NCI-H2107 treated with DMSO at 0.1 percent for 48 hours (cell line): ENCODE data around the gene CCL8.
A peak's percentile ranks its signal among the peaks of the same experiment; 100 is the strongest.

Source experiments
- DNase-seq: peaks from one replicate; lab custom pipeline; 2025; ENCODE audit not compliant: unreplicated experiment; lab: John Stamatoyannopoulos, UW

Gene CCL8

GRCh38 chr17:34319039-34319483 is at the start of gene CCL8:
CCL8 (plus strand) TSS chr17:34319435; CDS start chr17:34319502, 67 bp downstream.
- DNase-seq: no peak

- DNase-seq: no peak
These were observed 49.3 kb upstream of the CCL8 start, which contains the start of gene CCL7 for GRCh38 chr17:34269969-34270368. CCL7 (plus strand) TSS chr17:34270221; CDS start chr17:34270291, 70 bp downstream.

- DNase-seq: peak; percentile 19
These were observed 43.4 kb upstream of the CCL8 start for GRCh38 chr17:34275881-34276280.

DNA sequence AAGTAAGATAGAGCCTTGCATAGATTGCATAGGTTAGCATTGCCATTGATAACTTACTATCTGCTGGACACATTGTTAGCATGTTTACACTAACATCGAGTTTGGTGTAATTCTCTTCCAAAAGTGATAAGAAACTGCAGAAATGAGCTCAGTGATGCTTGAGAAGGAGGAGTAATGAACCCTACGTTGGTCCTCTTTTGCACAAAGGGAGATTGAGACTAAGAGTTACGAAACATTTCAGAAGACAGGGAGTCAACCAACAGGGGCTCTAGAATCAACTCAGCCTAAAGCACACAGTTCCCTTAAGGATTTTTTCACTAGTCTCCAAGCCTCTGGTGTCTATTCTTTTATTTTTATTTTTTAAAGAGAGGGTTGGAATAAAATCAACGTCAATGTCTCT is 42.4 kb upstream of the CCL8 start:
- no peak for DNase-seq

- DNase-seq: no peak
These were observed 35.7 kb upstream of the CCL8 start for GRCh38 chr17:34283571-34283970.

DNA sequence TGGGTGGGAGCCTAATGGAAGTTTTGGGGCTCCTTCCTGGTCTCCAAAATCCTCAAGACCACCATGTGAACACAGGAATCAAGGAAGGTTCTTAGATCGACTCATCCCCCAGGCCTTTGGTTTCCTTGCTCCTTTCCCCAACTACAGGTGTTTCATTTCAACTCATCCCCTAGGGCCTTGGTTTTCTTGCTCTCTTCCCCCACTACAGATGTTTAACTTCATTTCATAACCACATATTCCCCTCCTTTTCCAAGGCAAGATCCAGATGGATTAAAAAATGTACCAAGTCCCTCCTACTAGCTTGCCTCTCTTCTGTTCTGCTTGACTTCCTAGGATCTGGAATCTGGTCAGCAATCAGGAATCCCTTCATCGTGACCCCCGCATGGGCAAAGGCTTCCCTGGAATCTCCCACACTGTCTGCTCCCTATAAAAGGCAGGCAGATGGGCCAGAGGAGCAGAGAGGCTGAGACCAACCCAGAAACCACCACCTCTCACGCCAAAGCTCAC is 33.9 kb upstream of the CCL8 start, which contains the start of gene CCL11:
Gene CCL11 (plus strand): TSS at position 457 of the 507 bp plus-strand sequence. CDS start 67 bp downstream, outside the sequence.
- no peak for DNase-seq

GRCh38 chr17:34287875-34288274 is 31.4 kb upstream of the CCL8 start:
- no peak for DNase-seq

DNA sequence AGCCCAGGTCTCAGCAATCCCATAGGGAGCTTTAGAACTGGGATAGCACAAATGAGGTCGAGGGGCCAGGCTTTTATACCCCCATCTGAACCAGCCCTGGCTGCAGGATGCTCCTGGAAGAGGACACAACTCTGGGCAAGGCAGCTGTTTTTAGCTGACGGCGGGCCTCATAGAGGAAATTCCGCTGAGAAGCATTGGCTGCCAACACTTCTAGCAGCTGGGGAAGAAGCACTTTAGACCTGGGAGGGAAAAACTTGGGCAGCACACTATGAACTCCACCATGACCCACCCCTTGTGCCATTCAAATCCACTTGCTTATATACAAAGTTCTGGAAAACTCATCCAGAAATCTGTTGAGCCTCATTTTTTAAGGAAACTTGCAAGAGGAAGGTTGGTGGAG is 28.6 kb upstream of the CCL8 start:
- no peak for DNase-seq

- no peak for DNase-seq
These were observed 27.4 kb upstream of the CCL8 start for GRCh38 chr17:34291721-34292348.

- DNase-seq: no peak
These were observed 20.2 kb upstream of the CCL8 start for GRCh38 chr17:34299027-34299426.

- no peak for DNase-seq
These were observed 19.2 kb upstream of the CCL8 start for GRCh38 chr17:34299956-34300577.

DNA sequence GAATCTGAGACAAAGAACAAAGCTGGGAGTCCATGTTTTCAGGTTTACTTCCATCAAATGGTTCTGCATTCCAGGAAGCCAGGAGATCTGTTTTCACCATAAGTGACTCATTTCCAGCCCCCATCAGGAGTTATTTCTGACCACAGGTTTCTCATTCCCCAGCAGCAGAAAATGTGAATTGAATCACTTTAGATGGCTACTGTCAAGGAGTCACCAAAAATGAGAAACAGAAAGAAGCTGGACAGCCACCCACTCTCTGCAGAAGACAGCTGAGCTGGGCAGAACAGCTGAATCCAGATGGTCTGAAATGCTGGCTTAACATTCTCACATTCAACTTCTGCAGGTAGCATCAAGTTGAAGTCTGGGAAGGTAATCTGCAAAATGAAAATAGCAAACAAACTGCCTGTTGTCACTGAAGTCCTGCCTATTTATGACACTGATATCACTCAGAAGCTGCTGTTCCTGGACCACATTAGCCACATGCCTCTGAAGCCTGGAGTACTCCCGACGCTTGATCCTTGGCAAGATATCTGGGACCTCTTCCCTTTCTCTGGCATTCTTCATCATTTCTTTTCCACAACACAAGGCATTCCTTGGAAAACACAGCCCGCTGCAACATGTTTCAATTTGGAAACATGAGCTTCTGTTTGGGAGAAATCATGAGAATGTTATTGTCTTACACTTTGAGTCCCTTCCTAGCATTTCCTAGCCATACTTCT is 18.4 kb upstream of the CCL8 start:
- DNase-seq: no peak

GRCh38 chr17:34301986-34302385 is 17.2 kb upstream of the CCL8 start:
- no peak for DNase-seq

DNA sequence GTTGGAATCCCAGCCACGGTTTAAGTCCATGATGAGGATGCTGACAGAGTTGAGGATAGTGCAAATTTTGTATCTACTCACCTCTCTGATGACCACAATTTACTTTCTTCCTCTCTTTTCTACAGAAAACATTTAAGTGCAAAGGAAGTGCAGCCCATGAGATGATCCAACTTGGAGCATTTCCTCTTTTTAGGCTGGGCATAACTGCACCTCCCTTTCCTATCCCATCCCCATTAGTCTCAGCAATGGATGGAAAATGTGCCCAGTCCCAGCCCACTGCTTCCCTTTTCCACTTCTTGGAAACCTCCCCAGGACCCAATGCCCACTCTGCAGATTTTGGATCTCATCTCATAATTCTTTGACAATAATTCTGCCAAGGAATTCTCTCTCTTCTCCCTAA is 16.6 kb upstream of the CCL8 start:
- no peak for DNase-seq

GRCh38 chr17:34303606-34304005 is 15.6 kb upstream of the CCL8 start:
- no peak for DNase-seq

- DNase-seq: no peak
These were observed 14.2 kb upstream of the CCL8 start for GRCh38 chr17:34305061-34305460.

DNA sequence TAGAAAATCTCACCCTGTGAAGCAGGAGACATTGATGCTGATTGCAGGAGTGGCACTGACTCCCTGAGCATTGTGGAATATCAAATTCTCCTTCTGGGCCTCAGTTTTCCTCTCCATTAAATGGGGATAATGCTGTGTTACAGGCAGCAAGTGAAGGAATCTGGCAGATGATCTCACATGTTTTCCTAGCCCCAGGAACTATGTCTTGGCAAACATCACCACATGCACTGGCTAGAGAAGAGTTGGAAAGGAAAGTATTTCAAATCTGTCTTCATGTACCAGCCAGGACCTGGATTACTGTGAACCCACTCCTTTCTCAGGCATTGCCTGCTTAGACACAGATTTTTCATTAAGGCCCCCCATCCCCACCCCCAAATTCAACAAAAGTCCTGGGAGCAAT is 13.6 kb upstream of the CCL8 start:
- no peak for DNase-seq

DNA sequence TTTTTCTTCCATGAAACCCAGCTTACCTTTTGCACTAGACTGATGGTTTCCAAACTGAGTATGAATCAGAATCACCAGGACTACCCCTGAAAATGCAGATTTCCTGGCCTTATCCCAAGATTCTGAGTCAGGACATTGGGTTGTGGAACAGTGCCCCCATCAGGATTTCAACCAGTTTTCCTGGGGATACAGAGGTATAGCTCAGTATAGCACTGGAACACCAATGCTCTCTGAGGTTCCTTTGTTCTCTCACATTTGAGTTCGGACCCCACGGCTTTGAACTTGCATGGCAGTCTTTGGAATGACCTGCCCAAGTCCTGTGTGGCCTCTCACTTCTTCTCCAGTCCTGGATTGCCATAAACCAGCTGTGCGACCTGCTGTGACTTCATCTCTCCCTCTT is 12.8 kb upstream of the CCL8 start:
- no peak for DNase-seq

- no peak for DNase-seq
These were observed 12.1 kb upstream of the CCL8 start for GRCh38 chr17:34307110-34307509.

- no peak for DNase-seq
These were observed 10.9 kb upstream of the CCL8 start for GRCh38 chr17:34308371-34308770.

GRCh38 chr17:34311291-34311690 is 7.9 kb upstream of the CCL8 start:
- no peak for DNase-seq

DNA sequence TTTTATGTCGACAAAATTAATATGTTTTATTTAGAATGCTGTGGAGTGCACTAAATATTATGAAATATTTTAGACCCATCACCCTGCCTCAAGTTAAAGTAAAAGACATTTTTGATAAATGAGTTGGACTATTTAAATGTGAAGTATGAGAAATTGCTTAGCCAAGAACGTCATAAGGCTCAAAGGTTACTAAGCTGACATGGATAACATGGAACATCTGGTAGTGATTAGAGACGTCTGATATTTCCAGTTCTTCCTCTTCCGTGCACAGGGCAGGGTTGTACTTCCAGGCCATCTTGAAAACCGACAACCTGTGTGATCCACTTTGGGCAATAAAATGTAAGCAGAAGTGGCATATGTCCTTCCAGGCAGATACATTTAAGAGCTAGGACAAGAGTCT is 7.2 kb upstream of the CCL8 start:
- no peak for DNase-seq
